IgD-negative memory B cell (primary cell): ENCODE data around the gene DAZAP1. TPM values are rescaled to one million over a fixed set of nuclear protein-coding genes. Genes with fewer than 3 reads are reported as not detected.

Experiments
- H3K27ac Mint-ChIP-seq, 3 donors: one replicate each; pipeline ENCODE4 v1.8.0; 2020 to 2022; ENCODE audit warnings: mild to moderate bottlenecking in 3 of 3, mixed read lengths in 3 of 3, moderate library complexity in 1 of 3
- H3K27me3 Mint-ChIP-seq: one replicate; pipeline ENCODE4 v1.8.0; 2021; ENCODE audit warnings: mixed read lengths
- H3K36me3 Mint-ChIP-seq: one replicate; pipeline ENCODE4 v1.8.0; 2020; ENCODE audit warnings: mild to moderate bottlenecking, mixed read lengths
- H3K4me1 Mint-ChIP-seq, 3 donors: one replicate each; pipeline ENCODE4 v1.8.0; 2020 to 2022; ENCODE audit warnings: mixed read lengths in 3 of 3, mild to moderate bottlenecking in 1 of 3
- H3K4me3 Mint-ChIP-seq, 4 donors: one replicate each; pipeline ENCODE4 v1.8.0; 2020 to 2022; ENCODE audit warnings: mild to moderate bottlenecking in 4 of 4, mixed read lengths in 4 of 4, moderate library complexity in 3 of 4
- H3K9me3 Mint-ChIP-seq, 3 donors: one replicate each; pipeline ENCODE4 v1.8.0; 2020 to 2021; ENCODE audit warnings: mixed read lengths in 3 of 3, mild to moderate bottlenecking in 1 of 3
- polyA plus RNA-seq: library from polyadenylated mRNA; unstranded; fragments of 300-500 nt; fragmentation: Illumina TruSeq; gene quantifications from one replicate; pipeline ENCODE4 v1.2.3, GENCODE V29; 2021

DAZAP1 gene
- polyA plus RNA-seq, result 7.2 TPM

- H3K36me3 Mint-ChIP-seq, result no peaks in the 10 kb centered on the region
- H3K4me3 Mint-ChIP-seq, result peak within 1 kb of the TSS; percentile 85 to 91 (median 89)
- peaks cover 16 to 32% (median 23%) of the 10 kb centered on the region in 3 donors for H3K4me1 Mint-ChIP-seq
- H3K9me3 Mint-ChIP-seq, result no peaks in the 10 kb centered on the region
- peak within 1 kb of the TSS; percentile 80 to 92 (median 88) for H3K27ac Mint-ChIP-seq
- H3K27me3 Mint-ChIP-seq, result peaks cover 7% of the 10 kb centered on the region
Measured at GRCh38 chr19:1407528-1408299, at the start of gene DAZAP1. DAZAP1 (plus strand) TSS chr19:1407586; CDS start chr19:1407774, 188 bp downstream.

GRCh38 chr19:1360126-1360817, 47.1 kb upstream of the DAZAP1 start:
- Mint-ChIP-seq H3K4me1 (peaks cover 13 to 22% (median 19%) of the 10 kb centered on the region in 3 donors), H3K27ac (no peak overlapping the region), H3K4me3 (no peak overlapping the region), H3K9me3 (no peaks in the 10 kb centered on the region), H3K36me3 (peaks cover 2% of the 10 kb centered on the region), H3K27me3 (no peaks in the 10 kb centered on the region)

GRCh38 chr19:1360818-1361461, 46.4 kb upstream of the DAZAP1 start:
- peaks cover 8 to 19% (median 16%) of the 10 kb centered on the region in 3 donors for H3K4me1 Mint-ChIP-seq
- H3K4me3 Mint-ChIP-seq, result no peak overlapping the region
- no peaks in the 10 kb centered on the region for H3K9me3 Mint-ChIP-seq
- H3K36me3 Mint-ChIP-seq, result peaks cover 2% of the 10 kb centered on the region
- no peak overlapping the region for H3K27ac Mint-ChIP-seq
- H3K27me3 Mint-ChIP-seq, result no peaks in the 10 kb centered on the region

GRCh38 chr19:1361601-1362386, 45.6 kb upstream of the DAZAP1 start:
- H3K27me3 Mint-ChIP-seq, result no peaks in the 10 kb centered on the region
- H3K9me3 Mint-ChIP-seq, result no peaks in the 10 kb centered on the region
- H3K4me3 Mint-ChIP-seq, result peak overlapping the region in 1 of 4 donors; percentile 15
- no peak overlapping the region for H3K27ac Mint-ChIP-seq
- H3K36me3 Mint-ChIP-seq, result peaks cover 2% of the 10 kb centered on the region
- peaks cover 4 to 19% (median 12%) of the 10 kb centered on the region in 3 donors for H3K4me1 Mint-ChIP-seq

GRCh38 chr19:1362387-1363257, 44.8 kb upstream of the DAZAP1 start:
- Mint-ChIP-seq H3K4me3 (peak overlapping the region in 2 of 4 donors; percentile 58 to 86), H3K9me3 (no peaks in the 10 kb centered on the region), H3K4me1 (peaks cover 3 to 14% (median 12%) of the 10 kb centered on the region in 3 donors), H3K27me3 (no peaks in the 10 kb centered on the region), H3K27ac (no peak overlapping the region), H3K36me3 (peaks cover 4% of the 10 kb centered on the region)

GRCh38 chr19:1363599-1363998, 43.8 kb upstream of the DAZAP1 start:
- H3K36me3 Mint-ChIP-seq, result peaks cover 4% of the 10 kb centered on the region
- no peaks in the 10 kb centered on the region for H3K27me3 Mint-ChIP-seq
- H3K4me1 Mint-ChIP-seq, result peaks cover 3 to 14% (median 12%) of the 10 kb centered on the region in 3 donors
- H3K27ac Mint-ChIP-seq, result no peak overlapping the region
- H3K9me3 Mint-ChIP-seq, result no peaks in the 10 kb centered on the region
- peak overlapping the region in 3 of 4 donors; percentile 58 to 86 (median 64) for H3K4me3 Mint-ChIP-seq

- H3K27ac Mint-ChIP-seq, result peak overlapping the region in 1 of 3 donors; percentile 32
- H3K36me3 Mint-ChIP-seq, result peaks cover 4% of the 10 kb centered on the region
- H3K4me1 Mint-ChIP-seq, result peaks cover 3 to 14% (median 12%) of the 10 kb centered on the region in 3 donors
- no peaks in the 10 kb centered on the region for H3K9me3 Mint-ChIP-seq
- H3K4me3 Mint-ChIP-seq, result peak overlapping the region; percentile 17 to 68 (median 42)
- H3K27me3 Mint-ChIP-seq, result no peaks in the 10 kb centered on the region
Measured at GRCh38 chr19:1364070-1364704, 43.2 kb upstream of the DAZAP1 start.

GRCh38 chr19:1365319-1366269, 41.8 kb upstream of the DAZAP1 start:
- H3K27me3 Mint-ChIP-seq, result no peaks in the 10 kb centered on the region
- no peak overlapping the region for H3K27ac Mint-ChIP-seq
- no peaks in the 10 kb centered on the region for H3K9me3 Mint-ChIP-seq
- H3K4me1 Mint-ChIP-seq, result peaks cover 3 to 14% (median 12%) of the 10 kb centered on the region in 3 donors
- H3K36me3 Mint-ChIP-seq, result peaks cover 2% of the 10 kb centered on the region
- H3K4me3 Mint-ChIP-seq, result peak overlapping the region in 1 of 4 donors; percentile 22

GRCh38 chr19:1366296-1366695, 41.1 kb upstream of the DAZAP1 start:
- Mint-ChIP-seq H3K4me1 (peaks cover 3 to 14% (median 12%) of the 10 kb centered on the region in 3 donors), H3K36me3 (peaks cover 2% of the 10 kb centered on the region), H3K27me3 (no peaks in the 10 kb centered on the region), H3K4me3 (no peak overlapping the region), H3K27ac (no peak overlapping the region), H3K9me3 (no peaks in the 10 kb centered on the region)

GRCh38 chr19:1366899-1367870, 40.2 kb upstream of the DAZAP1 start:
- no peaks in the 10 kb centered on the region for H3K27me3 Mint-ChIP-seq
- peaks cover 1 to 14% (median 10%) of the 10 kb centered on the region in 3 donors for H3K4me1 Mint-ChIP-seq
- peak overlapping the region in 1 of 3 donors; percentile 10 for H3K27ac Mint-ChIP-seq
- H3K9me3 Mint-ChIP-seq, result no peaks in the 10 kb centered on the region
- H3K36me3 Mint-ChIP-seq, result peaks cover 2% of the 10 kb centered on the region
- no peak overlapping the region for H3K4me3 Mint-ChIP-seq

GRCh38 chr19:1369214-1369805, 38.1 kb upstream of the DAZAP1 start:
- Mint-ChIP-seq H3K9me3 (no peaks in the 10 kb centered on the region), H3K4me1 (peaks cover 0 to 3% (median 0%) of the 10 kb centered on the region in 3 donors), H3K27ac (no peak overlapping the region), H3K4me3 (no peak overlapping the region), H3K27me3 (no peaks in the 10 kb centered on the region), H3K36me3 (peaks cover 2% of the 10 kb centered on the region)
